Esophagus squamous epithelium (tissue), 4 donors: Measurements from ENCODE around the gene CFAP43.

Experiments
- POLR2A ChIP-seq, 4 donors: fragments of 450-650 bp; IDR thresholded peaks; one replicate each; pipeline ENCODE4 v1.6.1; 2017; ENCODE audit warnings: antibody characterized with exemption in 4 of 4, mild to moderate bottlenecking in 4 of 4, moderate library complexity in 3 of 4
- TF ChIP-seq, protein P1 (sequence below), 6 experiments: fragments of 450-650 bp in 4 of 6; fragments of 200-600 bp in 2 of 6; sonication (generic) in 2 of 6; IDR thresholded peaks; one replicate each; pipeline ENCODE4 v1.5.1; 2016 to 2019; ENCODE audit warnings: antibody characterized with exemption in 6 of 6, mild to moderate bottlenecking in 4 of 6, moderate library complexity in 4 of 6

DNA sequence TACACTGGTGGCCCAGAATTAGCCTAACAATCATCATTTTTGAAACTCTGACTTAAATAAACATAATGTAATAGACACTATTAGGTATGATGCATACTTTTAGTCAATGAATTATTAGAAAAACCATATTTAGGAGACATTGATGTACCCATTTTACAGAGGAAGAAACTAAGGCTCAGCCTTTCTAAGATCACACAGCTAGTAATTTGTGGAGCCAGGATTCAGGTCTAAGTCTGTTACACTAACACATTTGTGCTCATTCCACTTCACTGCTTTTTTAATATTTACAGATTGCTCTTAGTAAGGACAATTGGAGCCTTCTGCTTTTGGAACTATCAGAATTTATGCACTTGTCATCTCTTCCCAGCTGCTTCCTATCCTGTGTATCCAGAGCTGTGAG lies 8.9 kb downstream of the CFAP43 start:
- TF ChIP-seq, protein P1, sequence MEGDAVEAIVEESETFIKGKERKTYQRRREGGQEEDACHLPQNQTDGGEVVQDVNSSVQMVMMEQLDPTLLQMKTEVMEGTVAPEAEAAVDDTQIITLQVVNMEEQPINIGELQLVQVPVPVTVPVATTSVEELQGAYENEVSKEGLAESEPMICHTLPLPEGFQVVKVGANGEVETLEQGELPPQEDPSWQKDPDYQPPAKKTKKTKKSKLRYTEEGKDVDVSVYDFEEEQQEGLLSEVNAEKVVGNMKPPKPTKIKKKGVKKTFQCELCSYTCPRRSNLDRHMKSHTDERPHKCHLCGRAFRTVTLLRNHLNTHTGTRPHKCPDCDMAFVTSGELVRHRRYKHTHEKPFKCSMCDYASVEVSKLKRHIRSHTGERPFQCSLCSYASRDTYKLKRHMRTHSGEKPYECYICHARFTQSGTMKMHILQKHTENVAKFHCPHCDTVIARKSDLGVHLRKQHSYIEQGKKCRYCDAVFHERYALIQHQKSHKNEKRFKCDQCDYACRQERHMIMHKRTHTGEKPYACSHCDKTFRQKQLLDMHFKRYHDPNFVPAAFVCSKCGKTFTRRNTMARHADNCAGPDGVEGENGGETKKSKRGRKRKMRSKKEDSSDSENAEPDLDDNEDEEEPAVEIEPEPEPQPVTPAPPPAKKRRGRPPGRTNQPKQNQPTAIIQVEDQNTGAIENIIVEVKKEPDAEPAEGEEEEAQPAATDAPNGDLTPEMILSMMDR (IDR thresholded peaks at IDR 0.05) = no peak
- no peak for TF ChIP-seq POLR2A (IDR thresholded peaks at IDR 0.05)
